DMS114 treated with DMSO at 0.1 percent for 48 hours (cell line): ENCODE results near the gene DUSP23.
A peak's percentile ranks its signal among the peaks of the same experiment; 100 is the strongest.

Experiments used
- DNase-seq: peaks from one replicate; lab custom pipeline; 2025; ENCODE audit not compliant: unreplicated experiment; lab: John Stamatoyannopoulos, UW

DUSP23 gene

GRCh38 chr1:159783724-159784123 lies 3.0 kb downstream of the DUSP23 start:
- no peak for DNase-seq

GRCh38 chr1:159786465-159786864 lies 5.7 kb downstream of the DUSP23 start:
- no peak for DNase-seq

- DNase-seq, result no peak
Measured at GRCh38 chr1:159786966-159787365, 6.2 kb downstream of the DUSP23 start.

GRCh38 chr1:159790237-159790917 lies 9.6 kb downstream of the DUSP23 start:
- DNase-seq, result no peak

GRCh38 chr1:159791031-159791430 lies 10.3 kb downstream of the DUSP23 start:
- no peak for DNase-seq

- no peak for DNase-seq
Measured at GRCh38 chr1:159791461-159791860, 10.7 kb downstream of the DUSP23 start.

- DNase-seq, result no peak
Measured at GRCh38 chr1:159795534-159795933, 14.8 kb downstream of the DUSP23 start.

- DNase-seq, result peak; percentile 85
Measured at GRCh38 chr1:159798893-159799292, 18.1 kb downstream of the DUSP23 start.

GRCh38 chr1:159799446-159799985 lies 18.8 kb downstream of the DUSP23 start:
- DNase-seq, result no peak

- no peak for DNase-seq
Measured at GRCh38 chr1:159800177-159800930, 19.6 kb downstream of the DUSP23 start.

- no peak for DNase-seq
Measured at GRCh38 chr1:159802111-159802510, 21.3 kb downstream of the DUSP23 start, which contains the start of gene FCRL6. Gene FCRL6, plus strand, starts transcription at chr1:159802360. Its CDS starts 65 bp downstream, at chr1:159802425.

- no peak for DNase-seq
Measured at GRCh38 chr1:159803956-159804689, 23.4 kb downstream of the DUSP23 start.

- no peak for DNase-seq
Measured at GRCh38 chr1:159804924-159805323, 24.2 kb downstream of the DUSP23 start.

- DNase-seq, result no peak
Measured at GRCh38 chr1:159815926-159816325, 35.2 kb downstream of the DUSP23 start.

- DNase-seq, result no peak
Measured at GRCh38 chr1:159817276-159818041, 36.7 kb downstream of the DUSP23 start.

DNA sequence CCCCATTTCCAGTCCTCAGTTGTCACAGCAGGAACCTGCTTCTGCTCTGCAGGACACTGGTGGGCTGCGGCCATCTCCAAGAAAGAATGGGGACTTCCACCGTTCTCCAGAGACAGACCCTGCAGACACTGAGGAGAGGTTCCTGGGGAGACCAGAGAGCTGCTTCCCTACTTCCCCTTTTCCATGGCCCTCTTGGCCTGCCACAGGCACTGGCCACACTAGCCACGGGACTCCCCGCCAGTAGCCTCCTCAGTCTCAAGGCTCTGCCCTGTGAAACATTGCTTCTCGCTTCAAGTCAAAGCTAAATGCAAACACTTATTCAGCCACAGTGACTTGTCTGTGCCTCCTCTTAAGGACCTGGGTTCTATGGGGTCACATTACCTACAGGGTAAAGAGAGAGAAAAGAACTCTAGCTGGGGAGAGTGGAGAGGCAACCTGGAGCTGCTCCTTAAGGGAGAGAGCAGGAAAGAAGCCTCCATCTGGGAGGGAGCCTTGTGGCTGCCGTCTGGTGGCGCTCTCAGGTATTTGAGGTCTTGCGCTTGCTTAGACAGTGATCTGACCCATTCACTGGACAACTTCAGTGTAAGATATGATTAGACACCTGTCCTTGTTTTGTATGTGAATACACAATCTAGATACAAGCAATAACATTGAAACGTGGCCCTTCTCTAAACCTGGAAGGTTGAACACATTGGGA lies 40.6 kb downstream of the DUSP23 start:
- no peak for DNase-seq

DNA sequence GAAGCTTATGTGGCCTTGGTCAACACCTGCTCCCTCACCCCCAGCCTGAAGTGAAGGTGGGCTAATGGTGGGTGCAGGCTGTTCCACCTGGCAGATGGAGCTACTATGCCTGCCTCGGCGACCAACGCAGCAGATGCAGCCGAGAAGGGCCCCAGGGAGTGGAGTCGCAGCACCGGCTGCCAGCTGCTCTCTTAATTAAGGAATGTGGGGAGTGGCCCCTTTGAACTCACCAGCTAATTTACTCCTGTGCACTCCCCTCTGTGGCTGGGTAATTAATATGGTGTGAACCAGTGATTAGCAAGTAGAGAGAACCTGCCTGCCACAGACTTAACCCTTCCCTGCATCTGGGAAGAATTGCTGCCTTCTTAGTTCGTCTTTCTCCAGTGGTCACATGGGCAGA lies 42.6 kb downstream of the DUSP23 start:
- DNase-seq, result no peak

DNA sequence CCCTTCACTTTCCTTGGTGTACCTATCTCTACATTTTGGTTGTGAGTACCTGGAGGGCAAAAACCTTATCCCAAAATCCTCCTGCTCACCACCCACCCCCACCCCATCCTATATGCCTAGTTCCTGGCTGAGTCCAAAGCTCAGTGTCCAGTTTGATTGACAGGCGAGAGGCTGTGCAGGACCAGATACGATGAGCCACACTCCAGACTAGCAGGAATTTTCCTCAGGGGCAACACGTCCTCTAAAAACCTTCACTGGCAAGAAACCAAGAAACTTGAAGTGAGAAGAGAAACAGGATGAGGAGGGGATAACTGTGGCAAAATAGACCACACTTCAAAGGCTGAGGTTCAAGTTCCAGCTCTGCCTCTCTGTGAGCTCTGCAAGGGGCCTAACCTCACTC lies 44.8 kb downstream of the DUSP23 start:
- DNase-seq, result no peak

- no peak for DNase-seq
Measured at GRCh38 chr1:159826441-159827101, 45.8 kb downstream of the DUSP23 start, which contains the start of gene SLAMF8. Gene SLAMF8, plus strand, starts transcription at chr1:159826873. Its CDS starts 26 bp downstream, at chr1:159826899.

GRCh38 chr1:159827102-159827490 lies 46.3 kb downstream of the DUSP23 start:
- DNase-seq, result no peak
